Gastrocnemius medialis (tissue), 4 donors: ENCODE measurements around the gene WASF1. TPM values are rescaled to one million over a fixed set of nuclear protein-coding genes. Genes with fewer than 3 reads are reported as not detected.

Experiments
- ATAC-seq, 2 donors: fragments of 150-250 bp; one replicate each; pipeline ENCODE4 v1.9.1; 2016
- DNase-seq, 2 donors: peaks; one replicate each; pipeline ENCODE4 v3.0.0-alpha.2; 2019
- H3K27ac ChIP-seq, 4 donors: fragments of 200-600 bp; sonication (generic); 1 replicate in 1 of 4; 2 replicates in 3 of 4; pipeline ENCODE4 v1.5.1; 2016 to 2018; ENCODE audit warnings: mild to moderate bottlenecking in 2 of 4, moderate library complexity in 1 of 4
- H3K27me3 ChIP-seq, 3 donors: fragments of 200-600 bp; sonication (generic) in 2 of 3; 1 replicate in 1 of 3; 2 replicates in 2 of 3; pipeline versions ENCODE4 v1.5.1 to v1.6.0; 2016 to 2019; ENCODE audit warnings: mild to moderate bottlenecking in 1 of 3, moderate library complexity in 1 of 3
- H3K36me3 ChIP-seq, 2 donors: fragments of 200-600 bp; sonication (generic) in 1 of 2; one replicate each; pipeline ENCODE4 v1.5.1; 2017 to 2018
- H3K4me1 ChIP-seq, 2 donors: fragments of 200-600 bp; sonication (generic) in 1 of 2; one replicate each; pipeline ENCODE4 v1.5.1; 2016 to 2017; ENCODE audit warnings: mild to moderate bottlenecking in 2 of 2
- H3K4me3 ChIP-seq, 4 donors: fragments of 200-600 bp; sonication (generic) in 3 of 4; 1 replicate in 1 of 4; 2 replicates in 3 of 4; pipeline ENCODE4 v1.5.1; 2016 to 2019; ENCODE audit warnings: mild to moderate bottlenecking in 2 of 4
- H3K9me3 ChIP-seq, 3 donors: fragments of 200-600 bp; sonication (generic) in 2 of 3; 1 replicate in 1 of 3; 2 replicates in 2 of 3; pipeline ENCODE4 v1.5.1; 2016 to 2019
- CTCF ChIP-seq, 5 experiments: fragments of 450-650 bp in 3 of 5; fragments of 200-600 bp in 2 of 5; sonication (generic) in 2 of 5; IDR thresholded peaks in 4 of 5; conservative IDR thresholded peaks in 1 of 5; 1 replicate in 4 of 5; 2 replicates in 1 of 5; pipeline ENCODE4 v1.5.1; 2016 to 2019; ENCODE audit warnings: antibody characterized with exemption in 5 of 5, mild to moderate bottlenecking in 3 of 5, moderate library complexity in 3 of 5
- POLR2A ChIP-seq, 2 donors: fragments of 450-650 bp; IDR thresholded peaks; one replicate each; pipeline ENCODE4 v1.6.1; 2017; ENCODE audit warnings: antibody characterized with exemption in 2 of 2, mild to moderate bottlenecking in 2 of 2, moderate library complexity in 2 of 2
- in situ Hi-C, 4 donors: fragments of 200-750 bp; cut with MboI; loops; one replicate each; pipeline versions ENCODE4 v1.15.0 to v1.8.0; 2017; ENCODE audit warnings: low sequenced_read_pairs in 4 of 4
- intact Hi-C: fragments of 100-400 bp; cut with DNase I; formaldehyde crosslinking; loops from one replicate; pipeline ENCODE4 v1.15.1; 2023; ENCODE audit warnings: low total_unique reads
- total RNA-seq, 4 donors: library from RNA; depleted of rRNA; stranded (reverse); fragments of >200 nt; gene quantifications; one replicate each; pipeline versions ENCODE4 v1.1.0 to v1.2.3, GENCODE V29; 2016

WASF1 gene
- total RNA-seq, 4 donors from 2014 or later, result 0.41 to 2.7 (median 1.4) TPM

GRCh38 chr6:110114004-110114403, 65.5 kb downstream of the WASF1 start:
- DNase-seq (no peak), ATAC-seq (no peak)
- Histone ChIP-seq H3K4me3 (no peak overlapping the region), H3K27ac (no peak overlapping the region), H3K4me1 (no peaks in the 10 kb centered on the region), H3K9me3 (no peaks in the 10 kb centered on the region), H3K36me3 (no peaks in the 10 kb centered on the region), H3K27me3 (no peaks in the 10 kb centered on the region)
- TF ChIP-seq POLR2A (IDR thresholded peaks at IDR 0.05) (no peak), CTCF (IDR thresholded peaks at IDR 0.05 in 4 of 5, conservative IDR thresholded peaks at IDR 0.05 in 1 of 5) (no peak)
- intact Hi-C loops, result no loop called here
- in situ Hi-C loops, result no loop called here

- Histone ChIP-seq H3K4me1 (no peaks in the 10 kb centered on the region), H3K9me3 (no peaks in the 10 kb centered on the region), H3K27me3 (no peaks in the 10 kb centered on the region), H3K27ac (no peak overlapping the region), H3K4me3 (no peak overlapping the region), H3K36me3 (no peaks in the 10 kb centered on the region)
- in situ Hi-C loops (no loop called here), intact Hi-C loops (no loop called here)
- DNase-seq (no peak), ATAC-seq (no peak)
- TF ChIP-seq CTCF (IDR thresholded peaks at IDR 0.05 in 4 of 5, conservative IDR thresholded peaks at IDR 0.05 in 1 of 5), result no peak
- TF ChIP-seq POLR2A (IDR thresholded peaks at IDR 0.05), result no peak
Observed at GRCh38 chr6:110105296-110105695, 74.2 kb downstream of the WASF1 start.

- in situ Hi-C loops, result no loop called here
- no peaks in the 10 kb centered on the region for H3K36me3 ChIP-seq
Observed at GRCh38 chr6:110103260-110103659, 76.2 kb downstream of the WASF1 start.

DNA sequence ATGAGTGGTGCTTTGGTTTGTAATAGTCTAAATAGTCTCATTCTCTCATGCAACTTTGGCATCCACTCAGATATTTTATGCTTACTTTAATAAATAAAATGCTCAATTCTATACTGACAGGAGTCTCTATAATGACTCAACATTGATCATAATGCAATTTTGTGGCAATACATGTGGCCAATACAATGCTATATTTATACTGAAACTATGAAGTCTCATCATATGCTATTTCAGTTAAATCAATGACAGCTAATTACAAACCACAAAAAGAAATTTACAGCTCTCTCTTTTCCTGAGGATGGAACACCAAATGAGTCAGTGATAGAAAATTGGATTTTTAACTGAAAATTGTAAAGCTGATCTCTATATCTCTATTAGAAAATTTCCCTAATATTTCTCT, 77.1 kb downstream of the WASF1 start:
- Histone ChIP-seq H3K4me3 (no peak overlapping the region), H3K4me1 (no peaks in the 10 kb centered on the region), H3K27ac (no peak overlapping the region), H3K27me3 (no peaks in the 10 kb centered on the region), H3K9me3 (no peaks in the 10 kb centered on the region), H3K36me3 (no peaks in the 10 kb centered on the region)
- in situ Hi-C loops, result no loop called here
- intact Hi-C loops, result no loop called here
- DNase-seq, result no peak
- ATAC-seq, result no peak
- TF ChIP-seq CTCF (IDR thresholded peaks at IDR 0.05 in 4 of 5, conservative IDR thresholded peaks at IDR 0.05 in 1 of 5) (no peak), POLR2A (IDR thresholded peaks at IDR 0.05) (no peak)

More at GRCh38 chr6:110103260-110103659, 76.2 kb downstream of the WASF1 start:
- H3K9me3 ChIP-seq, result no peaks in the 10 kb centered on the region
- ATAC-seq, result no peak
- no peak for TF ChIP-seq CTCF (IDR thresholded peaks at IDR 0.05 in 4 of 5, conservative IDR thresholded peaks at IDR 0.05 in 1 of 5)
- no peak for TF ChIP-seq POLR2A (IDR thresholded peaks at IDR 0.05)
- no peak for DNase-seq
- no peak overlapping the region for H3K27ac ChIP-seq
- intact Hi-C loops, result no loop called here
- H3K4me1 ChIP-seq, result no peaks in the 10 kb centered on the region
- H3K27me3 ChIP-seq, result no peaks in the 10 kb centered on the region
- H3K4me3 ChIP-seq, result no peak overlapping the region

- no peak overlapping the region for H3K4me3 ChIP-seq
- no peak for DNase-seq
- intact Hi-C loops (no loop called here), in situ Hi-C loops (no loop called here)
- TF ChIP-seq CTCF (IDR thresholded peaks at IDR 0.05 in 4 of 5, conservative IDR thresholded peaks at IDR 0.05 in 1 of 5) (no peak), POLR2A (IDR thresholded peaks at IDR 0.05) (no peak)
- H3K9me3 ChIP-seq, result no peaks in the 10 kb centered on the region
- H3K4me1 ChIP-seq, result peaks cover 0 to 3% of the 10 kb centered on the region in 2 donors
- ATAC-seq, result no peak
- H3K27me3 ChIP-seq, result no peaks in the 10 kb centered on the region
- H3K36me3 ChIP-seq, result no peaks in the 10 kb centered on the region
- no peak overlapping the region for H3K27ac ChIP-seq
Observed at GRCh38 chr6:110101885-110102284, 77.6 kb downstream of the WASF1 start.
